ENCODE data around the gene WSCD1.

WSCD1 gene

GRCh38 chr17:6059406-6059805 is 10.8 kb upstream of the WSCD1 start:
- DNase-seq (ENCODE audit: low spot score): no peak

DNA sequence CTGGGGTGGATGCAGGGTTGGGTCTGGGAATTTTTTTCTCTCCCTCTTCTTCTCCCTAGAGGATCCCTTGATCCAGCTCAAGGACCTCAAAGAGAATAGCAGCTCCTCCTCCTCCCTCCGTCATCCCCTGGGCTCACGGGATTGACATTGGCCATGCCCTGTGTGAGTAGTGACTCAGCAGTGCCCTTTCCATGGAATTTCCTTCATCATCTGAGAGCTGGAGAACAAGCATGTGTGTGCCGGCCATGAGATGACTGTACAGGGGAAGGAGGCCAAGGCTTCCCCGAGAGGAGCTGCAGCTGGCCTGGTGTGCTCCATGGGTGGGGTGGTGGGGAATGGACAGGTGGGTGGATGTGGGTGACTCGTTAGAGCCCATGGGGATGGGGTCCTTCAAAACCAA is 8.9 kb upstream of the WSCD1 start:
- no peak for DNase-seq (ENCODE audit: low spot score)

GRCh38 chr17:6064868-6065267 is 5.3 kb upstream of the WSCD1 start:
- DNase-seq (ENCODE audit: low spot score): no peak

DNA sequence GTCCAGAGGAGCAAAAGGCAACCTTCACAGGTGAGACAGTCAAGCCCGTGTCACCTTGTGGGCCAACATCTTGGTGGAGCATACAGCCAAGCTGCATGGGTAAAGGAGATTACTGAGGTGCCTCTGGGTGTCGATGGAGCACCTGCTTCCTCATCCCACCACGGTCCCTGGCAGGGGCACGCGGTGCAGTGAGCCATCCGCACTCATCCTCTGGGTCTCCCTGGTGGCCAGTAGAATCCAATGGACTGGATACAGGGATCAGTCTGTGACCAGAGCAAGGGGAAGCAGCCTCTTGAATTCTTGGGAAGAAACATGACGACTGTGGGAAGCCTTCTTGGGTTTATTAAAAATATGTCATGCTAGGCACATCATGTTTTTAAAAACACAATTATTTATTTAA is 4.8 kb upstream of the WSCD1 start:
- DNase-seq (ENCODE audit: low spot score): no peak

- DNase-seq (ENCODE audit: low spot score): no peak
Measured at GRCh38 chr17:6066183-6066948, 3.8 kb upstream of the WSCD1 start.

GRCh38 chr17:6067060-6067459 is 3.1 kb upstream of the WSCD1 start:
- no peak for DNase-seq (ENCODE audit: low spot score)

DNA sequence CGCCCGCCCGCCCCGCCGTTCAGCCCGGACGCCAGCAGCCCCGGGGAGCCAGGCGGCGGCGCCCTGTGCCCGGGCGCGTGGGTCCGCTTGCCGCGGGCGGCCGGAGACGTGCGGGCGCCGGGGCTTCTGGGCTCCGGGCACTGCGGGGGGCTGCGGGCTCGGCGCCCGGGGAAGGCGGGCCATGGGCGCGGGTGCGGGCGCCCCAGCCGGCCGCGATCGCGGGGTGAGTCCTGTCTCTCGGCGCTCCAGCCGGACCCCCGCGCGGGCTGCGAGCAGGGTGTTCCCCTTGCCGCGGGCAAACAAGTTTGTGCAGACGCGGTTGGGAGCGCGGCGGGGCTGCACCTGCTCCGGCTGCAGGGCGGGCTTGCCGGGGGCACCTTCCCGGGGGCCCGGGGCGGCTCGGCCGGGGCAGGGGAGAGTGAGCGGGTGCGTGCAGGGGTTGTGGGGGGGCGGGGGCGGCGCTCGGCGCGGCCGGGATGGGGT is 292 bp downstream of the WSCD1 start:
- no peak for DNase-seq (ENCODE audit: low spot score)

DNA sequence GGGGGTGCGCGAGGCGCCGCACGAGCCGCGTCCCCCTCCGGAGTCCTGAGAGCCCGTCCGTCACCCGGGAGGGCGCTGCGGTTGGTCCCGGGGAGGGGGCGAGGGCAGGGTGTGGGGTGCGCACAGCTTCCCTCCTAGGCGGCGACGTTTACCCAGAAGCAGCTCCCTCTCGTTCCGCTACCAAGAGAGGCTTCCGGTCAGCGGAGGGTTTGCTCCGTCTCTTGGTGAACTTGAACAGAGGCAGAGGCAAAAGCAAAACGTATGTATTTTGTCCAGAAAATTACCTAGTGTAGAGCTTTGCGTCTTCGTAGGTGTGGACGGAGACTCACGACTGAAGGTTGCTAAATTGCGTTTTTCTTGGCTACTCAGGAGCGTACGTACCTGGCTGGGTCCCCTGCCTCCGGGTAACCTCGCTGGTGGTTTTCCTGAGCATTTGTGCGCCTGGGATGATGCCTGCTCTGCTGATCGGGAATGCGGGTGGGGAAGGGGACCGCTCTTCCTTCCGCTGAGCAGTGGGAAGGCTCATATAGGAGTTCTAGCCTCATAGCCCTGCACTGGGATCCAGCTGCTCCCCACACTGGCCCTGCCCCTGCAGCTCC is 833 bp downstream of the WSCD1 start:
- peak; percentile 46 for DNase-seq (ENCODE audit: low spot score)

DNA sequence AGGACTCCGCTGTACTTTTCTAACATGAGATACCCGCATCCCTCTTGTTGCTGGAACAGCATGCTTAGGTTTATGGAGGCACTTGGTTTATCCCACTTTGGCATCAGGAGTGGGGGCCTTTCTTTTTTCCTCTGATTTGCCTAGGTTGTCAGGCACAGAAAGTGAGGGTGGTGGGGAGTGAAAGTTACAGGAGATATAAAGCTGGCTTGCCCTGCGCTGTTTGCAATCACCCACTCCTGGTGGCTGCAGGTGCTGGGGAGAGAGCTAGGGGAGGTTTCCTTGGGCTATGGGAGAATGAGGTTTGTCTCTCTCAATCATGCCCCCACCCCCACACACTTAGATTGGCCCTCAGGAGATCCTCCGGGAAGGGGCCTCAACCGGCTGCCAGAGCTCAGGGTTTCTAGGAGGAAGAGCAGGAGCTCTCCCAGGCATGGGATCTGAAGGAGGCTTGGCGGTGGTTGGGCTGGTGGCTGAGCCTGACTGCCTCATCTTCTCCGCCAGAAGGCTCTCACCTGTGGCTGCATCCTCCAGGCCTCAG is 1.4 kb downstream of the WSCD1 start:
- DNase-seq (ENCODE audit: low spot score): no peak

DNA sequence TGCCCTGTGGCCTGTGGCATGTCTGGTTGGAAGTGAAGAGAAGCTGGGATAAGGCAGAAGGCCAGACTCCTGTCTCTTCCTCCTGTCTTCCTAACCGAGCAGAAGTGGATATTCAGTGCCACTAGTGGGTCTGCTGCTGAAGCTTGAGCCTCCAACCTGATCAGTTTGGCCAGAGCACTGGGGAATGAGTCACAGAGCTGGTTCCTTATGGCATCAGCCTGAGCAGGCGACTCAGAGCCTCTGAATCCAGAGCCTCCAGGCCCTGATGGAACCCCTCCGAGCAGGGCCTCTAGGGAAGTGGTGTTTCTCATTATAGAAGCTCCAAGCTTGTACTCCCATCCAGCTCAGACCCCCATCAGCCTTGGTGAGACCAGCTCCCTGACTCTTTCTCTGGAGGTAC is 2.0 kb downstream of the WSCD1 start:
- no peak for DNase-seq (ENCODE audit: low spot score)

DNA sequence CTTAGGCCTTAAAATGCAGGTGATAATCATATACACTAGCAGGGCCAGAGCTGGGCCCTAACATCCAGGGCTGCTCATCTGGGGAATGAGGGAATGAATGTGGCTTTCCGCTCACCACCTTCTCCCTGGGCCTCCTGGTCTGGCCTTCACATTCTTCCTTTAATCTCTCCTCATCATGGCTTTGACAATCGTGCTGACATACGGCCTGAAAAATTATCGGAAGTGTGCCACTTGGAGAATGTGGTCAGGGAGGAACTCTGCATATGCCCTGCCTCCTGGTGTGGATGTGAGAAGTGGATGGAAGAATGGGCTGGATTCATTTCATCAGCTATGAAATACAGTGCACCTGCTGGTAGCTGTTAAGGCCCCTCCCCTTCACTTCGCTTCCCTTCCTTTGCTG is 2.4 kb downstream of the WSCD1 start:
- no peak for DNase-seq (ENCODE audit: low spot score)

DNA sequence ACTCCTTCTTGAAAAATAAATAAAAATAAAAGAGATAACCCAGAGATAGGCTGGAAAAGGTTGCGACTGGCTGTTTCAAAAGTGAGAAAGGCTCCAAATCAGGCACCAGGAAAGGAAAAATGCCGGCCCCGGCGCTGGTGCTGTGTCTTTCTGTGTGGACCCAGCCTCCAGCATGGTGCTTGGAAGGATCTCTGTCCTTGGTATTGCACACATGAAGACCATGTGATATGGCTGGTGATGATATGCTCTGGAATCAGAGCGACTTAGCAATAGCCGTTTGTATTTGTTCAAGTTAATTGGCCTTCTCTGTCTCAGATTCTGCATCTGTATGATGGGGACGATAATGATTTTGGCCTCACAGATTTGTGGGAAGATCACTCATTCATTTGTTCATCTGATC is 3.4 kb downstream of the WSCD1 start:
- no peak for DNase-seq (ENCODE audit: low spot score)

DNA sequence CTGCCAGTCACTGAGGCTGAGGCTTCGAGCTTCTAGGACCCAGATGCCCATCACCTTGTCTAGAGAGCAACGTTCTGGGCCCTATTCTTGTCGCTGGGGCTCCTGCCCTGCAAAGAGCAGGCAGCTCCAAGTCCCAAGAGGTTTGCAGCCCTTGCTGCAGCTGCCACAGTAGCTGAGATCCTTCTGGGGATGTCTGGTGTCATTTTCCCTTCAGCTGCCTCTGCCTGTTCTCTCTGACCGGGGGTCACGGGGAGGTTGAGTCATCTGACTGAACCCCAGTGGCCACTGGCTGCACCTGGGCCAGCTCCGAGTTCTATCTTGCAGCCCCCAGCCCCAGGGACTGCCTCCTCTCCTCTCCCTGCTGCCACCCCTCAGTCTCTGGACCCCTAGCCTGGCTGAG is 4.9 kb downstream of the WSCD1 start:
- DNase-seq (ENCODE audit: low spot score): no peak

DNA sequence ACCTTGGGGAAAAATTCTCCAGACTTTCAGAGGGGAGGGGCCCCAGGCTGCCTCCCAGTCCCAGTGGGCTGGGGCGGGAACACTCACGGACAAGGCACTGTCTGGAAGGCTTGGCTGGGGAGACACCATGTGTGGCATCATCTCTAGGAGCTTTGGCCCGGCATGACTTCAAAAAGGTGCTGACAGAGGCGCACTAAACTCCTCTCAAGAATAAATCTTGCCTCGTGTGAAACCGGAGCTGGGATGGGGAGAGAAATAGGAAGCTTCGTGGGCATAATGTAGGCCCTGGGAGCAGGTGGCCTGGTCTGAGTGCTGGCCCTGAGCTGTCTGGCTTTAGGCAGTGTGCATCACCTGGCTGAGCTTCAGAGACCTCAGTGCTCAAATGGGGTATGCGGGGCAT is 5.7 kb downstream of the WSCD1 start:
- no peak for DNase-seq (ENCODE audit: low spot score)

DNA sequence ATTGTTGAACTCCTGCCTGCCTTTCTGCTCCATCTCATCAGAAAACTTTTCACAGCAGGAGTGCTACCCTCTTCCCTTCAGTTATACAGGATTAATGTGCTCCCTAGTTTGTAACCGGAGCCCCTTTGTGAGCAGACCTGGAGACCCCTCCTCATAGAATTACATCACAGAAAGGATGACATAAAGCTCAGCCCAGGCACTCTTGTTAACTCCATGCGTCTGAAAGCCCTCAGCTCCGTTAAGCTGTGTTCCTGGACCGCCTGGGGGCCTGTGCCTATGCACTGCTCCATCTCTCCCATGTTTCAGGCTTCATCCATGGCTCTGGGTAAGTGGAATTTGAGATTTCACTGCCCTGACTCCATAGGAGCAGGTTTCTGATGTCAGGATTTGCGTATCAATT is 7.6 kb downstream of the WSCD1 start:
- DNase-seq (ENCODE audit: low spot score): no peak

- no peak for DNase-seq (ENCODE audit: low spot score)
Measured at GRCh38 chr17:6078458-6078871, 8.3 kb downstream of the WSCD1 start.

- DNase-seq (ENCODE audit: low spot score): no peak
Measured at GRCh38 chr17:6079155-6079888, 9.1 kb downstream of the WSCD1 start.

GRCh38 chr17:6079960-6080359 is 9.8 kb downstream of the WSCD1 start:
- DNase-seq (ENCODE audit: low spot score): no peak

DNA sequence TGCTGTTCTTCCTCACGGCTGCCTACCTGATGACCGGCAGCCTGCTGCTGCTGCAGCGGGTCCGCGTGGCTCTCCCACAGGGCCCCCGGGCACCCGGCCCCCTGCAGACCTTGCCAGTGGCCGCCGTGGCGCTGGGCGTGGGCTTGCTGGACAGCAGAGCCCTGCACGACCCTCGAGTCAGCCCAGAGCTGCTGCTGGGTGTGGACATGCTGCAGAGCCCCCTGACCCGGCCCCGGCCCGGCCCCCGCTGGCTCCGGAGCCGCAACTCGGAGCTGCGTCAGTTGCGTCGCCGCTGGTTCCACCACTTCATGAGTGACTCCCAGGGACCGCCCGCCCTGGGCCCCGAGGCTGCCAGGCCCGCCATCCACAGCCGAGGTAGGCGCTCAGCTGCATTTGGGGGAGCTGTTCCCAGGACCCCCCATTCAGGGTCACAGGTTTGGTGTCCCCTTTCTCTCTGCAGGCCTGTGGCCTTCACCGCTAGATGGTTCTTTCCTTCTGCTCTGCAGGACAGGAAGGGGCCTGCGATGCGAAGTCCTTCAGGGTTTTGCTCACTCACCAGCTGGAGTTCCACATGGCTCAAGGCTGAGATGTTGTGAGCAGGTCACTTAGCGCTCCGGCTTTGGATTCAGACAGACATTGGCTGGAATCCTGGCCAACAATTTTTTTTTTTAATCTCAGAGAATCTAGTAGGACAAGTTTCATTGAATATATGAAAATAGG is 10.7 kb downstream of the WSCD1 start:
- DNase-seq (ENCODE audit: low spot score): no peak

DNA sequence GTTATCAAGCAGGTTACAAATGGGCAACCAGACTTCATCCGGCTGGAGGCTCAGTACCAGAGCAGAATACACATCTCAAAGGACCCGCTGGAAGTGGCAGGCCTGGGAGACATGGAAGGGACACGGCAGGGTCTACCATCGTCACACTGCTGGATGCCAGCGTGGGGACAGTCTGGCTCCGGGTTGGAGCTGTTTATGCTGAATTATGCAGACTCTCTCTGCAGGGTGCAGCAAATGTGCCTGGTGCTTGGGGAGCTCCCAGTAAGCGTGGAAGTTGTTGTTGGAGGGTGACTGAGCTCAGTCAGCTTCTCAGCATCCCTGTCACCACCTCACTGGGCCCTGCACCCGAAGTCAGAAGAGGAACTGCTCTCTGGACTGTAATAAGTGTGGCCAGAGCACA is 12.2 kb downstream of the WSCD1 start:
- DNase-seq (ENCODE audit: low spot score): no peak

- no peak for DNase-seq (ENCODE audit: low spot score)
Measured at GRCh38 chr17:6084311-6085161, 14.4 kb downstream of the WSCD1 start.
